ENCODE measurements around the gene ACSL5. TPM values are rescaled to one million over a fixed set of nuclear protein-coding genes. Genes with fewer than 3 reads are reported as not detected.

The ACSL5 gene
- total and polyA plus RNA-seq, 11 donors, result 4.0 to 23.8 (median 7.0) TPM

DNA sequence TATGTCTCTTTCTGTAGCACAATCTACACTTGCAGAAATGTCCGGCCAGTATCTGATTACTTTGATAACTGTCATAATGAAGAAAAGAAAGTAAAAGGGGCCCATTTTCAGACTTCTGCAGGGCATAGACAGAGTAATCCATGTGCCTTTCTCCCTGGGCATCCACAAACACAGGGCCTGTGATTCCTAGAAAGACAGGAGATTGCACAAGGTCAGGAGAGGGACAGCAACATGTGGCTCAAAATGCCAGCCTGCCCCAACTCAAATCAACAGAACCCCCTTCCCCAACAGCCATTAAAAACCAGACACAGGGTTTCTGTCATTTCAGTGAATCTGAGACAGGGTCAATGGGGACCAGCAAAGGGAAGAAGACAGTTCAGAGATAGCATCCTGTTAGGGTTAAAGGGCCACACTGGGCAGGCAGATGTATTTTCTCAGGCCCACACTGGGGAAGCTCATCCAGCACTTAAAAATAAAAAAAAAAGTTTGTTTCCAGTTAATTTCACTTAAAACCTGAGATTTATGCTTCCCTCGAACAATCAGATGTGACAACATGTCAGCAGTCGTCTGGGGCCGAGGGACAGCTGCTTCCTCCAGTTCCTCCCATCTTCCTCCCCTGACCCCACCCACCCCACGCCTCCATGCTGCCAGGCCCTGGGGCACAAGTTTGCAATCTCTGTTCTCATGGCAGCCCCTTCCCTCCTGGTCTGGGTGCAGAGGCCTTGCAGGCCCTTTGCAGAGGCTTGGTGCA is 30.7 kb upstream of the ACSL5 start:
- H3K27me3 ChIP-seq, result no peaks in the 10 kb centered on the region
- no peak overlapping the region for H3K4me3 ChIP-seq
- no peak for DNase-seq
- TF ChIP-seq POLR2A (IDR thresholded peaks at IDR 0.05), result no peak
- H3K4me1 ChIP-seq, result no peaks in the 10 kb centered on the region
- no peak overlapping the region for H3K27ac ChIP-seq
- 46 to 55% (median 52%) methylated on average over 5 of the region's 5 CpGs for WGBS, 4 donors
- no peaks in the 10 kb centered on the region for H3K9me3 ChIP-seq
- ATAC-seq, result no peak
- no peaks in the 10 kb centered on the region for H3K36me3 ChIP-seq
- intact Hi-C loops (cut with DNase I), result loop anchor here in 1 of 10 donors (5.0 kb wide), 1 partner anchor 69 kb away; no protein-coding TSS in a partner anchor

DNA sequence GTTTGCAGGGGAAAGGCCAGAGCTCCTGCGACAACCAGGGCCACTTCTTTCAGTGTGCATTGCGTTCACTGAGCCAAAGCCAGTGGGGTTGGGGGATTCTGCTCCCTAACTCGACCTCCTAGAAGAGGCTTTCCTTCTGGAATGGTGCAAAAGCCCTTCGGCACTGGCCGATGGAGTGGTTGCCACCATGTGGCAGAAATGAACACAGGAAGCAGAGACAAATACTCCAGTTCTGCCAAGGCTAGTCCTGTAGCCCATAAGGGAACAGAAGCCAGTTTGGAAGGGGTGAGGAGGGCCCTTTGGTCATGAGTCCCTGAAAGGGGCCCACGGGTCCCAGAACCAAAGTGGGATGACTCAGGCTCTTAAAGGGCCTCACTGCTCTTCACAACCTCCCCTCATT is 29.7 kb upstream of the ACSL5 start:
- DNase-seq (no peak), ATAC-seq (peak in 3 of 4 donors; percentile 56 to 65 (median 64))
- WGBS, 4 donors, result 75 to 83% (median 78%) methylated on average over 6 of the region's 6 CpGs
- Histone ChIP-seq H3K4me3 (no peak overlapping the region), H3K27me3 (no peaks in the 10 kb centered on the region), H3K27ac (no peak overlapping the region), H3K36me3 (no peaks in the 10 kb centered on the region), H3K4me1 (no peaks in the 10 kb centered on the region), H3K9me3 (no peaks in the 10 kb centered on the region)
- intact Hi-C loops (cut with DNase I), result loop anchor here in 1 of 10 donors (5.0 kb wide), 1 partner anchor 68 kb away; no protein-coding TSS in a partner anchor
- TF ChIP-seq, protein P1, sequence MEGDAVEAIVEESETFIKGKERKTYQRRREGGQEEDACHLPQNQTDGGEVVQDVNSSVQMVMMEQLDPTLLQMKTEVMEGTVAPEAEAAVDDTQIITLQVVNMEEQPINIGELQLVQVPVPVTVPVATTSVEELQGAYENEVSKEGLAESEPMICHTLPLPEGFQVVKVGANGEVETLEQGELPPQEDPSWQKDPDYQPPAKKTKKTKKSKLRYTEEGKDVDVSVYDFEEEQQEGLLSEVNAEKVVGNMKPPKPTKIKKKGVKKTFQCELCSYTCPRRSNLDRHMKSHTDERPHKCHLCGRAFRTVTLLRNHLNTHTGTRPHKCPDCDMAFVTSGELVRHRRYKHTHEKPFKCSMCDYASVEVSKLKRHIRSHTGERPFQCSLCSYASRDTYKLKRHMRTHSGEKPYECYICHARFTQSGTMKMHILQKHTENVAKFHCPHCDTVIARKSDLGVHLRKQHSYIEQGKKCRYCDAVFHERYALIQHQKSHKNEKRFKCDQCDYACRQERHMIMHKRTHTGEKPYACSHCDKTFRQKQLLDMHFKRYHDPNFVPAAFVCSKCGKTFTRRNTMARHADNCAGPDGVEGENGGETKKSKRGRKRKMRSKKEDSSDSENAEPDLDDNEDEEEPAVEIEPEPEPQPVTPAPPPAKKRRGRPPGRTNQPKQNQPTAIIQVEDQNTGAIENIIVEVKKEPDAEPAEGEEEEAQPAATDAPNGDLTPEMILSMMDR (IDR thresholded peaks at IDR 0.05), result peak in 4 of 12 donors; percentile 6 to 31 (median 17)
- no peak for TF ChIP-seq POLR2A (IDR thresholded peaks at IDR 0.05)

DNA sequence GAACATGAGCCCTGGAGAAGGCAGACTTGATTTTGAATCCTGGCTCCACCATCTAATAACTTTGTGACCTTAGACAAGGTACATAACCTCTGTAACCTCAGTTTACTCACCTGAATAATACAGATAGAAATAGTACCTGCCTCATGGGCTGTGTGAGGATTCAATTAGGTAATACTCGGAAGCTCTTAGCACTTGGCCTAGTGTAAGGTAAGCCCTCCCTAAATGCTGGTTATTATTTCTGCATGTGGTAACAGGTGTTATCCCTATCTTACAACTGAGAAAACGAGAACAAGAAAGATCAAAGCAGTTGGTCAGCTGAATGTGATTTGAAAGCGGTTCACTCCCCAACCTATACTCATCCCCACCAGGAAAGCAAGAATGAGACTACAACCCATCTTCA is 28.7 kb upstream of the ACSL5 start:
- H3K4me1 ChIP-seq, result no peaks in the 10 kb centered on the region
- intact Hi-C loops (cut with DNase I), result no loop called here
- H3K9me3 ChIP-seq, result no peaks in the 10 kb centered on the region
- ATAC-seq (no peak), DNase-seq (no peak)
- TF ChIP-seq POLR2A (IDR thresholded peaks at IDR 0.05), result no peak
- TF ChIP-seq, protein P1 (IDR thresholded peaks at IDR 0.05), result no peak
- no peaks in the 10 kb centered on the region for H3K36me3 ChIP-seq
- H3K27me3 ChIP-seq, result no peaks in the 10 kb centered on the region
- 63 to 92% (median 74%) methylated on average over 3 of the region's 3 CpGs for whole genome bisulfite sequencing, 4 donors
- no peak overlapping the region for H3K4me3 ChIP-seq
- H3K27ac ChIP-seq, result no peak overlapping the region

DNA sequence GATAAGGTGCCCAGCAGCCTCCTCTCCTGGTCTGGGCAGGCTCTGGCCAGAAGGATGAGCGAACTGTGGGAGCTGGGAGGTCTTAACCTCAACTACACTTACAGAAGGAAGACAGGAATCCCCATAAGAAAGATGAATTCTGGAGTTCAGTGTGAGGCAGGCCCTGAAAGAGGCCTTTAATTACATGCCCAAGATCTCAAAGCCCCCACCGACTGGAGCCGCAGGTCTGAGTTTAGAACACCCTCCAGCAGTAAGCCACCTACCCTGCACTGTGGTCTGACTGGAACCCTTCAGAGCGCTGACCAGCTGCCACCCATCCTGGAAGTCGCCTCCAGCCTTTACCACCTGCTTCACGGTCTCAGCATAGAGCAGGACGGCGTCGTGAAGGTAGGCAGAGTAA is 28.2 kb upstream of the ACSL5 start:
- Histone ChIP-seq H3K4me1 (no peaks in the 10 kb centered on the region), H3K4me3 (no peak overlapping the region), H3K36me3 (no peaks in the 10 kb centered on the region), H3K27ac (no peak overlapping the region), H3K9me3 (no peaks in the 10 kb centered on the region), H3K27me3 (no peaks in the 10 kb centered on the region)
- 91 to 96% (median 94%) methylated on average over 9 of the region's 9 CpGs for WGBS, 4 donors
- ATAC-seq (no peak), DNase-seq (no peak)
- intact Hi-C loops (cut with DNase I), result no loop called here
- TF ChIP-seq, protein P1 (IDR thresholded peaks at IDR 0.05), result no peak
- no peak for TF ChIP-seq POLR2A (IDR thresholded peaks at IDR 0.05)
